A673 (cell line): ENCODE data around the gene CHD9.
"Not testable (repeated sequence)": the region's sequence is repeated elsewhere in the genome, so short reads cannot be mapped to it uniquely, and the experiment has no call there.

Experiments
- CTCF ChIP-seq: fragments of 300-800, 200-600 bp; sonication (generic); conservative IDR thresholded peaks from 2 replicates; pipeline ENCODE4 v1.5.1; 2017; ENCODE audit warnings: low read depth, mild to moderate bottlenecking, antibody characterized with exemption, low read length, moderate library complexity, mixed read lengths
- EZH2 ChIP-seq: fragments of 200-600 bp; sonication (generic); IDR thresholded peaks from 2 replicates; pipeline ENCODE4 v1.6.1; 2017; ENCODE audit warnings: borderline replicate concordance, low read depth, mild to moderate bottlenecking, mixed read lengths, antibody characterized with exemption, low read length; ENCODE audit not compliant: poor library complexity, severe bottlenecking

- not testable (repeated sequence) for TF ChIP-seq CTCF, EZH2
These were observed 19.5 kb downstream of the CHD9 start for GRCh38 chr16:53074296-53074695.
